CD14-positive monocyte (primary cell): ENCODE data around the gene KLHL6. TPM values are rescaled to one million over a fixed set of nuclear protein-coding genes. Genes with fewer than 3 reads are reported as not detected.

Source experiments
- DNase-seq, 3 donors: peaks; one replicate each; pipeline ENCODE4 v3.0.0-alpha.2; 2011 to 2022
- H2AFZ ChIP-seq: 2 replicates; pipeline ENCODE4 v1.6.0; 2012; ENCODE audit warnings: mild to moderate bottlenecking, low read depth, low read length, inconsistent platforms; ENCODE audit not compliant: insufficient read depth, poor library complexity, severe bottlenecking
- H3K27ac ChIP-seq, 2 donors: 1 replicate in 1 of 2; 2 replicates in 1 of 2; pipeline ENCODE4 v1.5.1; 2012 to 2013; ENCODE audit warnings: low read length in 2 of 2, control low read depth in 1 of 2, inconsistent platforms in 1 of 2, low read depth in 1 of 2, mild to moderate bottlenecking in 1 of 2
- H3K27me3 ChIP-seq, 2 donors: one replicate each; pipeline versions ENCODE4 v1.6.0 to v1.6.1; 2011 to 2013; ENCODE audit warnings: low read length in 2 of 2; ENCODE audit not compliant: control insufficient read depth in 2 of 2, insufficient read depth in 2 of 2
- H3K36me3 ChIP-seq, 2 donors: replicated peaks in 1 of 2; 1 replicate in 1 of 2; 2 replicates in 1 of 2; pipeline versions ENCODE4 v1.5.1 to v1.6.1; 2012 to 2013; ENCODE audit warnings: low read length in 2 of 2, control low read depth in 1 of 2, inconsistent platforms in 1 of 2, mild to moderate bottlenecking in 1 of 2; ENCODE audit not compliant: insufficient read depth in 2 of 2, control insufficient read depth in 1 of 2
- H3K4me1 ChIP-seq, 2 donors: 1 replicate in 1 of 2; 2 replicates in 1 of 2; pipeline versions ENCODE4 v1.5.1 to v1.6.1; 2012 to 2013; ENCODE audit warnings: low read length in 2 of 2, control low read depth in 1 of 2, inconsistent platforms in 1 of 2, mild to moderate bottlenecking in 1 of 2, moderate library complexity in 1 of 2; ENCODE audit not compliant: insufficient read depth in 2 of 2, control insufficient read depth in 1 of 2
- H3K4me2 ChIP-seq: replicated peaks from 2 replicates; pipeline ENCODE3; 2012; ENCODE audit warnings: low read length, moderate library complexity, mild to moderate bottlenecking; ENCODE audit not compliant: poor library complexity, severe bottlenecking; ENCODE audit errors: extremely low read depth
- H3K4me3 ChIP-seq, 3 experiments: fragments of 200-600 bp in 1 of 3; sonication (generic) in 1 of 3; replicated peaks in 1 of 3; 1 replicate in 2 of 3; 2 replicates in 1 of 3; pipeline ENCODE4 v1.5.1; 2011 to 2013; ENCODE audit warnings: low read length in 3 of 3, mild to moderate bottlenecking in 3 of 3, control low read depth in 2 of 3, low read depth in 2 of 3, inconsistent platforms in 1 of 3, moderate library complexity in 1 of 3
- H3K79me2 ChIP-seq: 2 replicates; pipeline ENCODE4 v1.6.0; 2012; ENCODE audit warnings: mild to moderate bottlenecking, control low read depth, inconsistent platforms, low read length, moderate library complexity; ENCODE audit not compliant: insufficient read depth
- H3K9ac ChIP-seq: 2 replicates; pipeline ENCODE4 v1.6.0; 2017; ENCODE audit warnings: low read length, mild to moderate bottlenecking; ENCODE audit not compliant: insufficient read depth, poor library complexity, severe bottlenecking
- H3K9me3 ChIP-seq, 2 donors: replicated peaks in 1 of 2; 1 replicate in 1 of 2; 2 replicates in 1 of 2; pipeline versions ENCODE4 v1.5.1 to v1.6.1; 2012 to 2013; ENCODE audit warnings: low read length in 2 of 2, control low read depth in 1 of 2; ENCODE audit not compliant: control insufficient read depth in 1 of 2, insufficient read depth in 1 of 2
- H4K20me1 ChIP-seq: 2 replicates; pipeline ENCODE4 v1.6.0; 2012; ENCODE audit warnings: mild to moderate bottlenecking, low read length, control low read depth, moderate library complexity; ENCODE audit not compliant: insufficient read depth
- H3K27ac Mint-ChIP-seq, 7 donors: one replicate each; pipeline ENCODE4 v1.8.0; 2020; ENCODE audit warnings: mild to moderate bottlenecking in 7 of 7, mixed read lengths in 7 of 7, moderate library complexity in 6 of 7, inconsistent platforms in 2 of 7
- H3K27me3 Mint-ChIP-seq, 3 donors: one replicate each; pipeline ENCODE4 v1.8.0; 2021 to 2022; ENCODE audit warnings: low read depth in 3 of 3, mild to moderate bottlenecking in 3 of 3, mixed read lengths in 3 of 3, moderate library complexity in 3 of 3, inconsistent platforms in 1 of 3
- H3K36me3 Mint-ChIP-seq, 2 donors: one replicate each; pipeline ENCODE4 v1.8.0; 2020; ENCODE audit warnings: mixed read lengths in 2 of 2, inconsistent platforms in 1 of 2, mild to moderate bottlenecking in 1 of 2
- H3K4me1 Mint-ChIP-seq: one replicate; pipeline ENCODE4 v1.8.0; 2020; ENCODE audit warnings: mild to moderate bottlenecking, mixed read lengths
- H3K4me3 Mint-ChIP-seq, 2 donors: one replicate each; pipeline ENCODE4 v1.8.0; 2020; ENCODE audit warnings: mild to moderate bottlenecking in 2 of 2, mixed read lengths in 2 of 2, moderate library complexity in 1 of 2
- H3K9me3 Mint-ChIP-seq, 7 donors: one replicate each; pipeline ENCODE4 v1.8.0; 2020 to 2022; ENCODE audit warnings: mixed read lengths in 7 of 7, mild to moderate bottlenecking in 6 of 7, moderate library complexity in 6 of 7, inconsistent platforms in 2 of 7
- WGBS: methylation state at CpG from one replicate; pipeline ENCODE4 v1.1.5; 2013; ENCODE audit warnings: missing lambda C conversion rate; ENCODE audit not compliant: insufficient coverage; 5-methylcytosine and 5-hydroxymethylcytosine counted together
- intact Hi-C, 2 donors: fragments of 100-400 bp; cut with micrococcal nuclease; formaldehyde crosslinking; loops; one replicate each; pipeline versions ENCODE4 v1.15.0 to v1.15.1; 2023
- polyA plus RNA-seq, 3 donors: library from polyadenylated mRNA; depleted of rRNA in 1 of 3; unstranded in 2 of 3; stranded (reverse) in 1 of 3; fragments of 300-500 nt in 2 of 3; fragments of >200 nt in 1 of 3; fragmentation: Illumina TruSeq in 2 of 3; gene quantifications; 1 replicate in 2 of 3; 2 replicates in 1 of 3; pipeline ENCODE4 v1.2.3, GENCODE V29; 2012 to 2021
- TF ChIP-seq, protein P1 (sequence below): fragments of 200-600 bp; IDR thresholded peaks from one replicate; pipeline ENCODE4 v1.8.0; 2022; ENCODE audit warnings: antibody characterized with exemption, mild to moderate bottlenecking

Gene KLHL6
- polyA plus RNA-seq, 3 donors, result 5.7 to 15.2 (median 10.6) TPM

DNA sequence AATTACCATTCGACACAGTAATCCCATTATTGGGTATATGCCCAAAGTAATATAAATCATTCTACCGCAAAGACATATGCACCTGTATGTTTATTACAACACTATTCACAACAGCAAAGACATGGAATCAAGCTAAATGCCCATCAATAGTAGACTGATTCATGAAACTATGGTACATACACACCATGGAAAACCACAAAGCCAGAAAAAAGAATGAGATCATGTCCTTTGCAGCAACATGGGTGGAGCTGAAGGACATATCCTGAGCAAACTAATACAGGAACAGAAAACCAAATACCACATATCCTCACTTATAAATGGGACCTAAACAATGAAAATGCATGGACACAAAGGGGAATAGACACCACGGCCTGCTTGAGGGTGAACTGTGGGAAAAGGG is 116.0 kb downstream of the KLHL6 start:
- peak overlapping the region in 2 of 7 donors; percentile 7 to 63 for H3K27ac Mint-ChIP-seq
- no peak overlapping the region for H2AFZ ChIP-seq

DNA sequence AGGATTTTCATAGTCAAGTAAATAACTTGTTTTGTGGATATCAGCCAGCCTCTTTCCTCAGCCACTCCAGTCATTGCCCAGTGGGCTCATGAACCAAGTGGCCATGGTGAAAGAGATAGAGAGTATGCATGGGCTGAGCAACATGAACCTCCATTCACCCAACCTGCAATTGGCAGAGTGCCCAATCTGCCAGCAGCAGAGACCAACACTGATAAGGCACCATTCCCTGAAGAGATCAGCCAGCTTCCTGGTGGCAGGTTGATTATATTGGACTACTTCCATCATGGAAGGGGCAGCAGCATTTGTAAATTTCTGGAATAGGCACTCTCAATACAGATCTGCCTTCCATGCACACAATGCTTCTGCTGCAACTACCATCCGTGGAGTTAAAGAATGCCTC is 116.8 kb downstream of the KLHL6 start:
- 100% methylated on average over 1 of the region's 1 CpG for WGBS
- peaks cover 3 to 5% (median 4%) of the 10 kb centered on the region in 3 donors for H3K27me3 Mint-ChIP-seq
- H3K79me2 ChIP-seq, result no peaks in the 10 kb centered on the region
- H4K20me1 ChIP-seq, result no peaks in the 10 kb centered on the region
- no peak overlapping the region for H3K4me3 Mint-ChIP-seq
- TF ChIP-seq, protein P1, sequence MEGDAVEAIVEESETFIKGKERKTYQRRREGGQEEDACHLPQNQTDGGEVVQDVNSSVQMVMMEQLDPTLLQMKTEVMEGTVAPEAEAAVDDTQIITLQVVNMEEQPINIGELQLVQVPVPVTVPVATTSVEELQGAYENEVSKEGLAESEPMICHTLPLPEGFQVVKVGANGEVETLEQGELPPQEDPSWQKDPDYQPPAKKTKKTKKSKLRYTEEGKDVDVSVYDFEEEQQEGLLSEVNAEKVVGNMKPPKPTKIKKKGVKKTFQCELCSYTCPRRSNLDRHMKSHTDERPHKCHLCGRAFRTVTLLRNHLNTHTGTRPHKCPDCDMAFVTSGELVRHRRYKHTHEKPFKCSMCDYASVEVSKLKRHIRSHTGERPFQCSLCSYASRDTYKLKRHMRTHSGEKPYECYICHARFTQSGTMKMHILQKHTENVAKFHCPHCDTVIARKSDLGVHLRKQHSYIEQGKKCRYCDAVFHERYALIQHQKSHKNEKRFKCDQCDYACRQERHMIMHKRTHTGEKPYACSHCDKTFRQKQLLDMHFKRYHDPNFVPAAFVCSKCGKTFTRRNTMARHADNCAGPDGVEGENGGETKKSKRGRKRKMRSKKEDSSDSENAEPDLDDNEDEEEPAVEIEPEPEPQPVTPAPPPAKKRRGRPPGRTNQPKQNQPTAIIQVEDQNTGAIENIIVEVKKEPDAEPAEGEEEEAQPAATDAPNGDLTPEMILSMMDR, result no peak
- intact Hi-C loops, result no loop called here
- H3K9me3 Mint-ChIP-seq, result peaks cover 7 to 20% (median 13%) of the 10 kb centered on the region in 7 donors
- no peak overlapping the region for H3K27ac Mint-ChIP-seq
- no peak overlapping the region for H3K4me3 ChIP-seq
- H3K27me3 ChIP-seq, result no peaks in the 10 kb centered on the region
- H2AFZ ChIP-seq, result no peak overlapping the region
- peaks cover 5 to 9% of the 10 kb centered on the region in 2 donors for H3K9me3 ChIP-seq
- H3K9ac ChIP-seq, result no peak overlapping the region
- DNase-seq, result no peak
- H3K36me3 ChIP-seq, result no peaks in the 10 kb centered on the region
- H3K4me2 ChIP-seq, result no peak overlapping the region
- H3K27ac ChIP-seq, result no peak overlapping the region
- H3K4me1 Mint-ChIP-seq, result peaks cover 35% of the 10 kb centered on the region
- H3K4me1 ChIP-seq, result peaks cover 10 to 27% of the 10 kb centered on the region in 2 donors
- no peaks in the 10 kb centered on the region for H3K36me3 Mint-ChIP-seq

More for the DNA sequence above, 116.0 kb downstream of the KLHL6 start:
- Mint-ChIP-seq H3K4me3 (peak overlapping the region in 1 of 2 donors; percentile 16), H3K4me1 (peaks cover 35% of the 10 kb centered on the region), H3K27me3 (peaks cover 3 to 4% (median 3%) of the 10 kb centered on the region in 3 donors), H3K9me3 (peaks cover 9 to 24% (median 18%) of the 10 kb centered on the region in 7 donors), H3K36me3 (no peaks in the 10 kb centered on the region)
- intact Hi-C loops, result no loop called here
- Histone ChIP-seq H3K79me2 (no peaks in the 10 kb centered on the region), H3K4me1 (peaks cover 10 to 27% of the 10 kb centered on the region in 2 donors), H3K36me3 (no peaks in the 10 kb centered on the region), H3K27me3 (no peaks in the 10 kb centered on the region), H3K4me3 (no peak overlapping the region), H3K27ac (no peak overlapping the region), H3K4me2 (no peak overlapping the region), H3K9me3 (peaks cover 6 to 17% of the 10 kb centered on the region in 2 donors), H4K20me1 (no peaks in the 10 kb centered on the region), H3K9ac (no peak overlapping the region)
- TF ChIP-seq, protein P1, result no peak
- no CpG with 5 or more reads among the region's 3 CpGs for WGBS
- DNase-seq, result no peak
